ENCODE results near the gene RBFOX1. TPM values are rescaled to one million over a fixed set of nuclear protein-coding genes. Genes with fewer than 3 reads are reported as not detected.

The RBFOX1 gene
- total RNA-seq, 1 donor from 2014 or later = not detected

- no peak for DNase-seq (ENCODE audit: low spot score)
- Mint-ChIP-seq H3K9me3 (ENCODE audit: low read depth) (peaks cover 15% of the 10 kb centered on the region), H3K36me3 (ENCODE audit: low read depth) (no peaks in the 10 kb centered on the region), H3K27me3 (ENCODE audit: low read depth) (no peaks in the 10 kb centered on the region), H3K27ac (ENCODE audit: unreplicated experiment) (no peak overlapping the region), H3K4me3 (ENCODE audit: unreplicated experiment) (no peak overlapping the region), H3K4me1 (ENCODE audit: low read depth) (no peaks in the 10 kb centered on the region)
- TF ChIP-seq CTCF (IDR thresholded peaks at IDR 0.05) = no peak
These were observed 214.3 kb downstream of the RBFOX1 start for GRCh38 chr16:7546948-7547347.

GRCh38 chr16:7547736-7548135 lies 215.1 kb downstream of the RBFOX1 start:
- no peak for DNase-seq (ENCODE audit: low spot score)
- no peaks in the 10 kb centered on the region for H3K36me3 Mint-ChIP-seq (ENCODE audit: low read depth)
- no peak overlapping the region for H3K4me3 Mint-ChIP-seq (ENCODE audit: unreplicated experiment)
- no peak for TF ChIP-seq CTCF (IDR thresholded peaks at IDR 0.05)
- no peaks in the 10 kb centered on the region for H3K4me1 Mint-ChIP-seq (ENCODE audit: low read depth)
- H3K27me3 Mint-ChIP-seq (ENCODE audit: low read depth) = no peaks in the 10 kb centered on the region
- H3K9me3 Mint-ChIP-seq (ENCODE audit: low read depth) = peaks cover 16% of the 10 kb centered on the region
- no peak overlapping the region for H3K27ac Mint-ChIP-seq (ENCODE audit: unreplicated experiment)

- DNase-seq (ENCODE audit: low spot score) = no peak
- TF ChIP-seq CTCF (IDR thresholded peaks at IDR 0.05) = no peak
- Mint-ChIP-seq H3K9me3 (ENCODE audit: low read depth) (peaks cover 19% of the 10 kb centered on the region), H3K4me1 (ENCODE audit: low read depth) (no peaks in the 10 kb centered on the region), H3K36me3 (ENCODE audit: low read depth) (no peaks in the 10 kb centered on the region), H3K27ac (ENCODE audit: unreplicated experiment) (no peak overlapping the region), H3K4me3 (ENCODE audit: unreplicated experiment) (no peak overlapping the region), H3K27me3 (ENCODE audit: low read depth) (no peaks in the 10 kb centered on the region)
These were observed 216.2 kb downstream of the RBFOX1 start for GRCh38 chr16:7548796-7549318.

GRCh38 chr16:7550096-7550495 lies 217.5 kb downstream of the RBFOX1 start:
- Mint-ChIP-seq H3K36me3 (ENCODE audit: low read depth) (no peaks in the 10 kb centered on the region), H3K27me3 (ENCODE audit: low read depth) (no peaks in the 10 kb centered on the region), H3K9me3 (ENCODE audit: low read depth) (peaks cover 16% of the 10 kb centered on the region), H3K4me1 (ENCODE audit: low read depth) (no peaks in the 10 kb centered on the region), H3K4me3 (ENCODE audit: unreplicated experiment) (no peak overlapping the region), H3K27ac (ENCODE audit: unreplicated experiment) (no peak overlapping the region)
- TF ChIP-seq CTCF (IDR thresholded peaks at IDR 0.05) = no peak
- DNase-seq (ENCODE audit: low spot score) = no peak

- no peak overlapping the region for H3K27ac Mint-ChIP-seq (ENCODE audit: unreplicated experiment)
- H3K9me3 Mint-ChIP-seq (ENCODE audit: low read depth) = peaks cover 16% of the 10 kb centered on the region
- no peaks in the 10 kb centered on the region for H3K4me1 Mint-ChIP-seq (ENCODE audit: low read depth)
- no peak overlapping the region for H3K4me3 Mint-ChIP-seq (ENCODE audit: unreplicated experiment)
- no peak for DNase-seq (ENCODE audit: low spot score)
- TF ChIP-seq CTCF (IDR thresholded peaks at IDR 0.05) = no peak
- no peaks in the 10 kb centered on the region for H3K36me3 Mint-ChIP-seq (ENCODE audit: low read depth)
- H3K27me3 Mint-ChIP-seq (ENCODE audit: low read depth) = no peaks in the 10 kb centered on the region
These were observed 222.8 kb downstream of the RBFOX1 start for GRCh38 chr16:7555459-7555858.

Measured in chondrocyte (in vitro differentiated cells).